Stimulated activated CD8-positive, alpha-beta memory T cell treated with anti-CD3 and anti-CD28 coated beads, Interleukin-4, amount 100 ng/mL, for 48 hours (primary cell): ENCODE data around the gene PPP1R13L.
A peak's percentile ranks its signal among the peaks of the same experiment; 100 is the strongest.
"Not testable (repeated sequence)": the region's sequence is repeated elsewhere in the genome, so short reads cannot be mapped to it uniquely, and the experiment has no call there.

Experiments used
- DNase-seq: peaks from one replicate; pipeline ENCODE4 v3.0.0-alpha.2; 2020

The PPP1R13L gene

DNA sequence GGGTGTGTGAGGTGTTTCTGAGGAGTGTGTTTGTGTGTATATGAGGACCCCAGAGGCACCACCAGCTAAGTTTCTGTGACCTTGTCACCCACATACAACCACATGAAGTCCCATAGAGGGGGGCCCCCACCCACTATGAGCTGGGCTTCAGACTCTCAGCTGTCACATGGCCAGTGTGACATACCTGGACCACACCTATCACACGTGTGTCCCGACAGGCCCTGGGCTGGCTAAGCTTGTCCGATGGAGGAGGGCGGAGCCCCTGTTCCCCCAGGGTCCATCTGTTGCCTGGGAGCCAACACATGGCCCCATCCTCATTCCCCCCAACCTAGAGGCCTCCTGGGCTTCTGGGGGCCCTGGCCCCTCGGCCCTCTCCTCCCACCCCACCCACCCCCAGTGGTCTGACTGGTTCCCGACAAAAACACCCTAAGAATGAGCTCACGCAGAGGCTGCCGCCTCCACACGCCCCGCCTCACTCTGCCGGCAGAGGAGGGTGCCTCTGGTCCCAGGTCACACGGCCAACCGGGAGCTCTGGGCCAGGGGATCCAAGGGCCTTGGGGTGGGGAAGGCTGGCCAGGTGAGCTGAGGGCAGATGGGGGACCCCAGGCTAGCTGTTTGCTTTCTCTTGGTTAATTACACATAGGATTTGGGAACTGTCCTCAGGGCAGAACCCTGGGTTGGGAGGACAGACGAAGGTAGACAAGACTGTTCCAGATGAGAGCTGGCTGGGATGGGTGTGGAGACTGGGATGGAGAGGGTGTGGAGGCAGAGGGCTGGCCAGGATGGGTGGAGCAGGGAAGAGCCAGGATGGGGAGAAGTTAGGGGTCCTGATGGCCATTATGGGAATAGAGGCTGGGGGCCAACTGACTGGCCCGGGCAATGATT lies 60.0 kb downstream of the PPP1R13L start:
- no peak for DNase-seq

GRCh38 chr19:45342911-45343310 lies 62.0 kb downstream of the PPP1R13L start:
- no peak for DNase-seq

- no peak for DNase-seq
Measured at GRCh38 chr19:45340899-45341453, 63.9 kb downstream of the PPP1R13L start.

GRCh38 chr19:45340232-45340898 lies 64.5 kb downstream of the PPP1R13L start, which contains the start of gene KLC3:
Gene KLC3, plus strand, starts transcription at chr19:45340750. Its CDS starts 4,792 bp downstream, at chr19:45345542.
- DNase-seq: peak; percentile 64

DNA sequence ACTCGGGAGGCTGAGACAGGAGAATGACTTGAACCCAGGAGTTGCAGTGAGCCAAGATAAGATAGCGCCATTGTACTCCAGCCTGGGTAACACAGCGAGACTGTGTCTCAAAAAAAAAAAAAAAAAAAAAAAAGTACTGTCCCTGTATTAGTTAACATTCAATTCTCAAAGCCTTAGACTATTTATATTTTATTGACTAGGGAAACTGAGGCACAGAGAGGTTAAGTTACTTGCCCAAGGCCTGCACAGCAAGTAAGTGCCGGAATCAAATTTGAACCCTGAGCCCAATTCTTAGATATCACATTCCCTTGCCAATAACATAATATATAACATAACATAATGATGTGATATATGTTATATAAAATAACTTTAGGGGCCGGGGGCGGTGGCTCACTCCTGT lies 65.2 kb downstream of the PPP1R13L start:
- DNase-seq: no peak

GRCh38 chr19:45336696-45337251 lies 68.1 kb downstream of the PPP1R13L start:
- DNase-seq: no peak

DNA sequence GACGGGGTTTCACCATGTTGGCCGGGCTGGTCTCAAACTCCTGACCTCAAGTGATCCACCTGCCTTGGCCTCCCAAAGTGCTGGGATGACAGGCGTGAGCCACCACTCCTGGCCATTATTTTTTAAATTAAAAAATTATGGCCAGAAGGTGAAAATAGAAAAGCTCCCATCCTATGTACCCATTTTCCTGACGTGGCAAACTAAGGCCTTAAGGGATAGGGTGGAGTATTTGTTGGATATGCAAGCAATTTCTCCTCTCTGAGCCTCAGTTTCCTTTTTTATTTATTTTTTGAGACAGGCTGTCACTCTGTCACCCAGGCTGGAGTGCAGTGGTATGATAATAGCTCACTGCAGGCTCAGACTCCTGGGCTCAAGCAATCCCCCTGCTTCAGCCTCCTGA lies 70.0 kb downstream of the PPP1R13L start:
- DNase-seq: not testable (repeated sequence)

DNA sequence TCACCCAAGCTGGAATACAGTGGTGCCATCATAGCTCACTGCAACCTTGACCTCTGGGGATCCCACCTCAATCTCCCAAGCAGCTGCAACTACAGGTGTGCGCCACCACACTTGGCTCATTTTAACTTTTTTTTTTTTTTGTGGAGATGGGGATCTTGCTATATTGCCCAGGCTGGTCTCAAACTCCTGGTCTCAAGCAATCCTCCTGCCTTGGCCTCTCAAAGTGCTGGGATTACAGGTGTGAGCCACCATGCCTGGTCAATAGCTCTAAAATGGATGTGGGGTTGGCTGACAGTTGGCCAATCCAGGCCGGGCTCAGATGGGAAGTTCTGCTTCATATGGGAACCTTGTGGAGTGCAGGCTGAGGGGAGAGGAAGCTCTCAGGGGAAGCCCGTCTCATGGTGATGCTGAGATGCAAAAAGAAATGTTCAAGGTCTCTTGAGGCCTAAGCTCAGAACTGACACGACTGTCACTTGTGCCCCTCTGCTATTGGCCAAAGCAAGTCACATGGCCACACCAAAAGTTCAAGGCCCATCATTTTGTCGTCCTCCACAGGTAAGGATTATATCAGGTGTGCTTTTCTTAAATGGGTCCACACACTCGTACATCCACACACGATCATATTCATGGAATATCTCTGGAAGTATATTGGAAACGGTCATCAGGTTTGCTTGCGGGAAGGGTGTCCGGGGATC lies 71.1 kb downstream of the PPP1R13L start:
- no peak for DNase-seq

DNA sequence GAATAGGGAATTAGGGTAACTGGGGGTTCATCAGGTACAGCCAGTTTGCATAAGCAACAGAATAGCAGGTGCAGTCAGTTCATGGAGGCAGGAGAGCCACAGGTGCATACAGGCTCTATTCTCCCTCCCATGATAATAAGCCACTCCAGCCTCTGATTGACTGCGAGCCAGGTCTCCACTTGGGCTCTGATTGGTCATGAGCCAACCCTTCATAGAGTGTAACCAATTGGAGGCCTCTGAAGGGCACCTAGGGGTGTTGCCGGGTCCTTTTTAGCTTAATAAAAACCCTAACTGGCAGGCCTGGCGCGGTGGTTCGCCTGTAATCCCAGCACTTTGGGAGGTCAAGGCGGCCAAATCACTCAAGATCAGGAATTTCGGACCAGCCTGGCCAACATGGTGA lies 73.5 kb downstream of the PPP1R13L start:
- DNase-seq: no peak
